ENCODE data around the gene TMEM44.

- TF ChIP-seq, protein P1, sequence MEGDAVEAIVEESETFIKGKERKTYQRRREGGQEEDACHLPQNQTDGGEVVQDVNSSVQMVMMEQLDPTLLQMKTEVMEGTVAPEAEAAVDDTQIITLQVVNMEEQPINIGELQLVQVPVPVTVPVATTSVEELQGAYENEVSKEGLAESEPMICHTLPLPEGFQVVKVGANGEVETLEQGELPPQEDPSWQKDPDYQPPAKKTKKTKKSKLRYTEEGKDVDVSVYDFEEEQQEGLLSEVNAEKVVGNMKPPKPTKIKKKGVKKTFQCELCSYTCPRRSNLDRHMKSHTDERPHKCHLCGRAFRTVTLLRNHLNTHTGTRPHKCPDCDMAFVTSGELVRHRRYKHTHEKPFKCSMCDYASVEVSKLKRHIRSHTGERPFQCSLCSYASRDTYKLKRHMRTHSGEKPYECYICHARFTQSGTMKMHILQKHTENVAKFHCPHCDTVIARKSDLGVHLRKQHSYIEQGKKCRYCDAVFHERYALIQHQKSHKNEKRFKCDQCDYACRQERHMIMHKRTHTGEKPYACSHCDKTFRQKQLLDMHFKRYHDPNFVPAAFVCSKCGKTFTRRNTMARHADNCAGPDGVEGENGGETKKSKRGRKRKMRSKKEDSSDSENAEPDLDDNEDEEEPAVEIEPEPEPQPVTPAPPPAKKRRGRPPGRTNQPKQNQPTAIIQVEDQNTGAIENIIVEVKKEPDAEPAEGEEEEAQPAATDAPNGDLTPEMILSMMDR (IDR thresholded peaks at IDR 0.05 in 4 of 5, conservative IDR thresholded peaks at IDR 0.05 in 1 of 5), result no peak
- no peak for TF ChIP-seq POLR2A (IDR thresholded peaks at IDR 0.05)
Measured at GRCh38 chr3:194612221-194612620, 21.0 kb downstream of the TMEM44 start.
